HCT116 (cell line): Measurements from ENCODE around the gene DOCK1. TPM values are rescaled to one million over a fixed set of nuclear protein-coding genes. Genes with fewer than 3 reads are reported as not detected.

Experiments
- ATAC-seq: fragments of 200-7000 bp; cut with Tn5 transposase; 2 replicates; pipeline ENCODE4 v1.9.1; 2020; ENCODE audit warnings: mild to moderate bottlenecking, moderate library complexity
- BruUV-seq: library from RNA; stranded (reverse); fragments of 400-500 nt; replicated peaks from 2 replicates; lab custom pipeline; 2021; lab: Mats Ljungman, UMichigan
- CTCF ChIA-PET: fragments of 300-600 bp; sonication (Branson Sonifier 250); formaldehyde crosslinking; loops from one replicate; lab custom pipeline; 2021; ENCODE audit warnings: antibody characterized with exemption; lab: Charles Lee
- POLR2A ChIA-PET: fragments of 300-600, 350-600 bp; sonication (Branson Sonifier 250); formaldehyde crosslinking; loops from one replicate; lab custom pipeline; 2021; ENCODE audit warnings: antibody characterized with exemption; lab: Charles Lee
- RAD21 ChIA-PET, 2 experiments: fragments of 300-600 bp; sonication (Branson Sonifier 250); formaldehyde crosslinking; loops; one replicate each; lab custom pipeline; 2023; ENCODE audit warnings: low total read pairs in 2 of 2; ENCODE audit not compliant: uncharacterized antibody in 2 of 2, unreplicated experiment in 2 of 2, low non-redundant PET in 1 of 2; lab: Charles Lee
- DNase-seq: peaks from one replicate; pipeline ENCODE4 v3.0.0-alpha.2; 2010; ENCODE audit warnings: low read depth, low spot score
- H2AFZ ChIP-seq: fragments of 200-600 bp; shearing (Covaris generic), sonication (generic); 2 replicates; pipeline ENCODE4 v1.6.1; 2017; ENCODE audit warnings: low read depth, mixed run types, mixed read lengths, antibody characterized with exemption, low read length; ENCODE audit not compliant: poor library complexity, severe bottlenecking
- H3K27ac ChIP-seq: 2 replicates; pipeline ENCODE4 v1.5.1; 2012; ENCODE audit warnings: low read depth, low read length
- H3K27me3 ChIP-seq: fragments of 200-600 bp; sonication (generic); 2 replicates; pipeline ENCODE4 v1.6.1; 2016; ENCODE audit warnings: mixed run types, low read length, mixed read lengths; ENCODE audit not compliant: insufficient read depth
- H3K36me3 ChIP-seq, 2 experiments: fragments of 200-500 bp in 1 of 2; fragments of 200-600 bp in 1 of 2; sonication (Bioruptor generic) in 1 of 2; sonication (generic) in 1 of 2; 2 replicates each; pipeline versions ENCODE4 v1.5.1 to v1.6.1; 2014 to 2016; ENCODE audit warnings: low read length in 2 of 2, inconsistent platforms in 1 of 2, mixed read lengths in 1 of 2, mixed run types in 1 of 2; ENCODE audit not compliant: insufficient read depth in 2 of 2, control insufficient read depth in 1 of 2
- H3K4me1 ChIP-seq, 2 experiments: fragments of 200-600 bp in 1 of 2; sonication (generic) in 1 of 2; 2 replicates each; pipeline versions ENCODE4 v1.5.1 to v1.6.1; 2012 to 2017; ENCODE audit warnings: low read length in 2 of 2, inconsistent platforms in 1 of 2, mild to moderate bottlenecking in 1 of 2, mixed read lengths in 1 of 2, mixed run types in 1 of 2, moderate library complexity in 1 of 2; ENCODE audit not compliant: insufficient read depth in 2 of 2, control insufficient read depth in 1 of 2
- H3K4me2 ChIP-seq: fragments of 200-600 bp; sonication (generic); 2 replicates; pipeline ENCODE4 v1.6.1; 2017; ENCODE audit warnings: mixed run types, low read length, mixed read lengths
- H3K4me3 ChIP-seq, 2 experiments: fragments of 200-600 bp in 1 of 2; sonication (generic) in 1 of 2; replicated peaks in 1 of 2; 2 replicates each; pipeline ENCODE4 v1.5.1; 2011 to 2016; ENCODE audit warnings: low read length in 2 of 2, control low read depth in 1 of 2, low read depth in 1 of 2, mild to moderate bottlenecking in 1 of 2, mixed read lengths in 1 of 2, mixed run types in 1 of 2
- H3K79me2 ChIP-seq: fragments of 200-600 bp; sonication (generic); 2 replicates; pipeline ENCODE4 v1.6.1; 2017; ENCODE audit warnings: mild to moderate bottlenecking, mixed run types, low read length, moderate library complexity, mixed read lengths; ENCODE audit not compliant: insufficient read depth
- H3K9ac ChIP-seq: fragments of 200-600 bp; sonication (generic); 2 replicates; pipeline ENCODE4 v1.6.1; 2016; ENCODE audit warnings: low read length, mixed read lengths
- H3K9me2 ChIP-seq: fragments of 200-600 bp; sonication (generic), shearing (Covaris generic); 2 replicates; pipeline ENCODE4 v1.6.1; 2017; ENCODE audit warnings: mixed run types, mild to moderate bottlenecking, moderate library complexity; ENCODE audit not compliant: insufficient read depth
- H3K9me3 ChIP-seq, 2 experiments: fragments of 200-500 bp in 1 of 2; fragments of 200-600 bp in 1 of 2; sonication (Bioruptor generic) in 1 of 2; sonication (generic) in 1 of 2; 2 replicates each; pipeline ENCODE4 v1.6.1; 2014 to 2017; ENCODE audit warnings: low read length in 2 of 2, mixed read lengths in 2 of 2, inconsistent platforms in 1 of 2, low read depth in 1 of 2, mild to moderate bottlenecking in 1 of 2, mixed run types in 1 of 2, moderate library complexity in 1 of 2; ENCODE audit not compliant: control insufficient read depth in 1 of 2, insufficient read depth in 1 of 2
- H4K20me1 ChIP-seq: fragments of 200-600 bp; sonication (generic), shearing (Covaris generic); 2 replicates; pipeline ENCODE4 v1.6.1; 2017; ENCODE audit warnings: mixed run types, mild to moderate bottlenecking, moderate library complexity; ENCODE audit not compliant: insufficient read depth
- CBX3 ChIP-seq: IDR thresholded peaks from 2 replicates; pipeline ENCODE4 v1.6.1; 2012; ENCODE audit warnings: low read depth
- CEBPB ChIP-seq: IDR thresholded peaks from 2 replicates; pipeline ENCODE4 v1.6.1; 2012; ENCODE audit warnings: low read depth
- CTCF ChIP-seq, 3 experiments: fragments of 200-600 bp in 1 of 3; sonication (generic) in 1 of 3; IDR thresholded peaks in 2 of 3; conservative IDR thresholded peaks in 1 of 3; 2 replicates each; pipeline ENCODE4 v1.5.1; 2012 to 2017; ENCODE audit warnings: low read depth in 2 of 3, low read length in 2 of 3, antibody characterized with exemption in 1 of 3, borderline replicate concordance in 1 of 3, control low read depth in 1 of 3, mild to moderate bottlenecking in 1 of 3, mixed read lengths in 1 of 3, mixed run types in 1 of 3, moderate library complexity in 1 of 3; ENCODE audit not compliant: insufficient read depth in 1 of 3
- EGR1 ChIP-seq: IDR thresholded peaks from 2 replicates; pipeline ENCODE4 v1.6.1; 2012; ENCODE audit warnings: low read depth
- FOSL1 ChIP-seq: IDR thresholded peaks from 2 replicates; pipeline ENCODE4 v1.6.1; 2012; ENCODE audit warnings: low read depth
- POLR2AphosphoS5 ChIP-seq: IDR thresholded peaks from 2 replicates; pipeline ENCODE4 v1.6.1; 2011; ENCODE audit warnings: mild to moderate bottlenecking, low read depth, low read length, moderate library complexity
- RAD21 ChIP-seq: IDR thresholded peaks from 2 replicates; pipeline ENCODE4 v1.6.1; 2012; ENCODE audit warnings: low read depth, mild to moderate bottlenecking
- REST ChIP-seq: IDR thresholded peaks from 2 replicates; pipeline ENCODE4 v1.6.1; 2012; ENCODE audit warnings: low read depth
- SIN3A ChIP-seq: IDR thresholded peaks from 2 replicates; pipeline ENCODE4 v1.6.1; 2012; ENCODE audit warnings: low read depth
- TCF7L2 ChIP-seq: IDR thresholded peaks from 2 replicates; pipeline ENCODE4 v1.7.0; 2011; ENCODE audit warnings: borderline replicate concordance, inconsistent platforms; ENCODE audit not compliant: insufficient read depth, insufficient read length; ENCODE audit errors: extremely low read depth
- YY1 ChIP-seq: IDR thresholded peaks from 2 replicates; pipeline ENCODE4 v1.6.1; 2011; ENCODE audit warnings: low read length, low read depth, moderate library complexity, mild to moderate bottlenecking; ENCODE audit not compliant: insufficient replicate concordance; ENCODE audit errors: extremely low read depth
- ZBTB33 ChIP-seq: IDR thresholded peaks from 2 replicates; pipeline ENCODE4 v1.6.1; 2011; ENCODE audit warnings: mild to moderate bottlenecking, low read length, moderate library complexity; ENCODE audit not compliant: insufficient replicate concordance; ENCODE audit errors: extremely low read depth
- intact Hi-C: fragments of 100-400 bp; cut with micrococcal nuclease; formaldehyde crosslinking; loops from 2 replicates; pipeline ENCODE4 v1.10.0; 2022
- total RNA-seq: library from RNA; stranded (reverse); gene quantifications from one replicate; pipeline ENCODE4 v1.2.1, GENCODE V29; 2021; ENCODE audit not compliant: unreplicated experiment

The DOCK1 gene
- total RNA-seq, 1 experiment from 2014 or later = 46.5 TPM

DNA sequence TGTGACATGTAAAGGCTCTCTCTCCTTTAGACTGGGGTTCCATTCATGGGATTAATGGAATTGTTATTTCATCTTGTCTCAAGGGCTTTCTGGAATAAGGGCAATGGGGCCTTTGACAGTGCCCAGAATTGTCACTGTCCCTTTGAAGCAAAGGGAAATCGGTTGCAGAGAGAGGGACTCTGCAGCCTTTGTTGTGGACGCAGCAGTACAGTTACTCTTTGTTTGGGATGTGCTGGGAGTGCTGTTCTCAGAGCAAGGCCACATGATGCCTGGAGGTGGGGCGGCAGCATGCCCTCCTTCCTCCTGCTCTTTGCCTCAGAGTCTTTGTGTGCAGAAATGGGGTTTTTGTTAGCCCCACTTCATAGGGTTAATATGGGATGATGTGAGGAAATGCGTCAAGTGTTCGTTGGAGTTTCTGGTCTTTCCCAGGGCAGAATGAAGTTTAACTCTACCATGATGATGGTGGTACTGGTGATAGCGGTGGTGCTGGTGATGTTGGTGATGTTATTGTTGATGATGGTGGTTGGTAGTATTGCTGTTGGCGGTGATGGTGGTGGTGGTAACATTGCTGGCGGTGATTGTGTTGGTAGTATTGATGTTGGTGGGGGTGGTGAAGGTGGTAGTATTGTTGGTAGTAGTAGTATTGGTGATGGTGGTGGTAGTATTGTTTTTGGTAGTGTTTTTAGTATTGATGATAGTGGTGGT, 45.3 kb downstream of the DOCK1 start (continued):
- TF ChIP-seq CTCF (IDR thresholded peaks at IDR 0.05 in 2 of 3, conservative IDR thresholded peaks at IDR 0.05 in 1 of 3; ENCODE audit: borderline replicate concordance in 1 of 3, insufficient read depth in 1 of 3, low read depth in 2 of 3, low read length in 2 of 3) = no peak
- TF ChIP-seq FOSL1 = no peak
- no peak for TF ChIP-seq SIN3A
- TF ChIP-seq TCF7L2 = no peak

DNA sequence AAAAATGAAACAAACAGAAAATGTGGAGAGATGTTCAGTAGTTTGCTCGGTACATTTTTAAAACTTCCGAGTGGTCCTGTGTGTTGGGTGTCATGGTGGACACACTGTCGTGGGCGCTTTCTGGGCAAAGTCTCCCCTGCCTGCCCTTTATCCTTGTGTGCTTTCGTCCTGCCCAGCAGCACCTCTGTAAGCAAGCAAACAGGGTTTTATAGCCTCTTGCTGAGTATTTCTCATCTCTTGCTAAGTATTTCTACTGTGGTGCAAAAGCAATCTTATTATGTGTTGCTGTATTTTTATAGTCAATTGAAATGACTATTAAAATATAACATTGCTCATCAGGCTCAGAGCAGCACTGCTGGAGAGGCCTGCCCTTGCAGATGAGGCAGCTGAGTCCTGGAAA, 48.7 kb downstream of the DOCK1 start:
- ATAC-seq = no peak
- H3K9me3 ChIP-seq = peaks cover 13 to 35% of the 10 kb centered on the region in 2 experiments; a peak in 3 of 4 replicates
- no peak overlapping the region for H2AFZ ChIP-seq
- H3K27me3 ChIP-seq = no peaks in the 10 kb centered on the region
- no peak overlapping the region for H3K4me3 ChIP-seq
- no peaks in the 10 kb centered on the region for H3K9me2 ChIP-seq
- H3K27ac ChIP-seq = no peak overlapping the region
- no peak overlapping the region for H3K4me2 ChIP-seq
- ChIA-PET CTCF (no interaction called here), RAD21 (no interaction called here), POLR2A (no interaction called here)
- no peaks in the 10 kb centered on the region; a peak in 1 of 4 replicates for H3K4me1 ChIP-seq
- H3K79me2 ChIP-seq = peaks cover 88% of the 10 kb centered on the region
- no peak overlapping the region for H3K9ac ChIP-seq
- intact Hi-C loops = no loop called here
- no peaks in the 10 kb centered on the region for H3K36me3 ChIP-seq
- BruUV-seq = no TSS peak
- no peaks in the 10 kb centered on the region for H4K20me1 ChIP-seq
- no peak for DNase-seq
- TF ChIP-seq REST (no peak), EGR1 (no peak), CEBPB (no peak), FOSL1 (no peak), CTCF (IDR thresholded peaks at IDR 0.05 in 2 of 3, conservative IDR thresholded peaks at IDR 0.05 in 1 of 3; ENCODE audit: borderline replicate concordance in 1 of 3, insufficient read depth in 1 of 3, low read depth in 2 of 3, low read length in 2 of 3) (no peak), POLR2AphosphoS5 (no peak), ZBTB33 (no peak), YY1 (no peak), RAD21 (no peak), CBX3 (no peak)
